ENCODE measurements around the gene SDR39U1. TPM values are rescaled to one million over a fixed set of nuclear protein-coding genes. Genes with fewer than 3 reads are reported as not detected.

SDR39U1 gene
- total and polyA plus RNA-seq, 4 experiments from 2014 or later = 43.2 to 109 (median 79.5) TPM

- ChIA-PET CTCF (ENCODE audit: partially characterized antibody) (no interaction called here), POLR2A (ENCODE audit: partially characterized antibody) (interaction anchor here (0.9 kb wide), 1 partner anchor 26 kb away, joined by 4 read pairs; no protein-coding TSS in a partner anchor)
- Histone ChIP-seq H3K27me3 (ENCODE audit: insufficient read depth, low read length) (no peaks in the 10 kb centered on the region), H3K4me1 (ENCODE audit: insufficient read depth, low read length) (peaks cover 1% of the 10 kb centered on the region), H3K36me3 (ENCODE audit: insufficient read depth, low read length) (no peaks in the 10 kb centered on the region), H3K9me3 (ENCODE audit: control insufficient read depth in 1 of 2, low read length in 2 of 2) (no peaks in the 10 kb centered on the region), H3K27ac (ENCODE audit: low read depth, low read length) (no peak overlapping the region), H3K4me3 (ENCODE audit: low read length in 2 of 2) (no peak overlapping the region)
- Mint-ChIP-seq H3K27ac (peak overlapping the region in 1 of 7 donors; percentile 52), H3K27me3 (peaks cover 8 to 15% of the 10 kb centered on the region in 2 donors), H3K4me1 (peaks cover 0 to 6% (median under 1%) of the 10 kb centered on the region in 4 donors), H3K9me3 (no peaks in the 10 kb centered on the region), H3K36me3 (peaks cover 0 to 4% of the 10 kb centered on the region in 2 donors), H3K4me3 (no peak overlapping the region)
- no peak for DNase-seq
- intact Hi-C loops (cut with micrococcal nuclease) = no loop called here
Measured at GRCh38 chr14:24404814-24405213, 37.8 kb downstream of the SDR39U1 start.

- Mint-ChIP-seq H3K36me3 (peaks cover 0 to 4% of the 10 kb centered on the region in 2 donors), H3K4me3 (no peak overlapping the region), H3K9me3 (no peaks in the 10 kb centered on the region), H3K27me3 (peaks cover 9 to 15% of the 10 kb centered on the region in 2 donors), H3K4me1 (peaks cover 4 to 13% (median 6%) of the 10 kb centered on the region in 4 donors), H3K27ac (no peak overlapping the region)
- H3K36me3 ChIP-seq (ENCODE audit: insufficient read depth, low read length) = no peaks in the 10 kb centered on the region
- DNase-seq = no peak
- no peaks in the 10 kb centered on the region for H3K27me3 ChIP-seq (ENCODE audit: insufficient read depth, low read length)
- peaks cover 9% of the 10 kb centered on the region for H3K4me1 ChIP-seq (ENCODE audit: insufficient read depth, low read length)
- POLR2A ChIA-PET (ENCODE audit: partially characterized antibody) = interaction anchor here (1.1 kb wide), 1 partner anchor 23 kb away, joined by 3 read pairs; no protein-coding TSS in a partner anchor
- intact Hi-C loops (cut with micrococcal nuclease) = no loop called here
- no peak overlapping the region for H3K27ac ChIP-seq (ENCODE audit: low read depth, low read length)
- H3K4me3 ChIP-seq (ENCODE audit: low read length in 2 of 2) = no peak overlapping the region
- no peaks in the 10 kb centered on the region for H3K9me3 ChIP-seq (ENCODE audit: control insufficient read depth in 1 of 2, low read length in 2 of 2)
- CTCF ChIA-PET (ENCODE audit: partially characterized antibody) = no interaction called here
Measured at GRCh38 chr14:24403294-24403998, 39.1 kb downstream of the SDR39U1 start.

- no peaks in the 10 kb centered on the region for H3K36me3 ChIP-seq (ENCODE audit: insufficient read depth, low read length)
- H3K4me3 ChIP-seq (ENCODE audit: low read length in 2 of 2) = no peak overlapping the region
- peaks cover 9 to 15% of the 10 kb centered on the region in 2 donors for H3K27me3 Mint-ChIP-seq
- ChIA-PET CTCF (ENCODE audit: partially characterized antibody) (no interaction called here), POLR2A (ENCODE audit: partially characterized antibody) (no interaction called here)
- H3K9me3 Mint-ChIP-seq = no peaks in the 10 kb centered on the region
- H3K4me1 ChIP-seq (ENCODE audit: insufficient read depth, low read length) = peaks cover 9% of the 10 kb centered on the region
- H3K27ac ChIP-seq (ENCODE audit: low read depth, low read length) = no peak overlapping the region
- H3K9me3 ChIP-seq (ENCODE audit: control insufficient read depth in 1 of 2, low read length in 2 of 2) = no peaks in the 10 kb centered on the region
- H3K27ac Mint-ChIP-seq = no peak overlapping the region
- peaks cover 4 to 13% (median 6%) of the 10 kb centered on the region in 4 donors for H3K4me1 Mint-ChIP-seq
- intact Hi-C loops (cut with micrococcal nuclease) = no loop called here
- peaks cover 0 to 4% of the 10 kb centered on the region in 2 donors for H3K36me3 Mint-ChIP-seq
- no peak for DNase-seq
- no peak overlapping the region for H3K4me3 Mint-ChIP-seq
- no peaks in the 10 kb centered on the region for H3K27me3 ChIP-seq (ENCODE audit: insufficient read depth, low read length)
Measured at GRCh38 chr14:24401810-24402702, 40.5 kb downstream of the SDR39U1 start.

- POLR2A ChIA-PET (ENCODE audit: partially characterized antibody) = no interaction called here
- CTCF ChIA-PET (ENCODE audit: partially characterized antibody) = interaction anchor here (0.6 to 1.1 kb wide), 2 partner anchors 25 to 93 kb away, joined by 3 read pairs; no protein-coding TSS in a partner anchor
- H3K27me3 ChIP-seq (ENCODE audit: insufficient read depth, low read length) = no peaks in the 10 kb centered on the region
- Mint-ChIP-seq H3K4me1 (peaks cover 4 to 13% (median 6%) of the 10 kb centered on the region in 4 donors), H3K27me3 (peaks cover 6 to 7% of the 10 kb centered on the region in 2 donors), H3K9me3 (no peaks in the 10 kb centered on the region), H3K27ac (peak overlapping the region in 2 of 7 donors; percentile 45 to 58), H3K36me3 (peaks cover 0 to 4% of the 10 kb centered on the region in 2 donors), H3K4me3 (peak overlapping the region in 6 of 8 donors; percentile 43 to 75 (median 60))
- H3K4me3 ChIP-seq (ENCODE audit: low read length in 2 of 2) = no peak overlapping the region
- no peak overlapping the region for H3K27ac ChIP-seq (ENCODE audit: low read depth, low read length)
- H3K36me3 ChIP-seq (ENCODE audit: insufficient read depth, low read length) = no peaks in the 10 kb centered on the region
- intact Hi-C loops (cut with micrococcal nuclease) = no loop called here
- peaks cover 9% of the 10 kb centered on the region for H3K4me1 ChIP-seq (ENCODE audit: insufficient read depth, low read length)
- no peak for DNase-seq
- no peaks in the 10 kb centered on the region for H3K9me3 ChIP-seq (ENCODE audit: control insufficient read depth in 1 of 2, low read length in 2 of 2)
Measured at GRCh38 chr14:24399999-24400718, 42.4 kb downstream of the SDR39U1 start.

- DNase-seq = no peak
- CTCF ChIA-PET (ENCODE audit: partially characterized antibody) = interaction anchor here (1.5 kb wide), 1 partner anchor 66 kb away, joined by 7 read pairs; no protein-coding TSS in a partner anchor
- Histone ChIP-seq H3K4me3 (ENCODE audit: low read length in 2 of 2) (peak overlapping the region in 1 of 2 donors; percentile 24), H3K36me3 (ENCODE audit: insufficient read depth, low read length) (no peaks in the 10 kb centered on the region), H3K4me1 (ENCODE audit: insufficient read depth, low read length) (peaks cover 9% of the 10 kb centered on the region), H3K27ac (ENCODE audit: low read depth, low read length) (no peak overlapping the region), H3K27me3 (ENCODE audit: insufficient read depth, low read length) (no peaks in the 10 kb centered on the region), H3K9me3 (ENCODE audit: control insufficient read depth in 1 of 2, low read length in 2 of 2) (no peaks in the 10 kb centered on the region)
- H3K27ac Mint-ChIP-seq = no peak overlapping the region
- intact Hi-C loops (cut with micrococcal nuclease) = no loop called here
- H3K9me3 Mint-ChIP-seq = no peaks in the 10 kb centered on the region
- H3K27me3 Mint-ChIP-seq = peaks cover 4 to 5% of the 10 kb centered on the region in 2 donors
- no peaks in the 10 kb centered on the region for H3K36me3 Mint-ChIP-seq
- POLR2A ChIA-PET (ENCODE audit: partially characterized antibody) = interaction anchor here (1.4 kb wide), 1 partner anchor 31 kb away, joined by 5 read pairs; the partner anchor contains the start of genes CBLN3 and KHNYN
- H3K4me1 Mint-ChIP-seq = peaks cover 4 to 13% (median 6%) of the 10 kb centered on the region in 4 donors
- peak overlapping the region; percentile 67 to 81 (median 71) for H3K4me3 Mint-ChIP-seq
Measured at GRCh38 chr14:24399447-24399822, 43.1 kb downstream of the SDR39U1 start.

- H3K9me3 Mint-ChIP-seq = no peaks in the 10 kb centered on the region
- H3K36me3 ChIP-seq (ENCODE audit: insufficient read depth, low read length) = no peaks in the 10 kb centered on the region
- no peaks in the 10 kb centered on the region for H3K36me3 Mint-ChIP-seq
- DNase-seq = peak in 4 of 5 donors; percentile 21 to 32 (median 22)
- peaks cover 4 to 5% of the 10 kb centered on the region in 2 donors for H3K27me3 Mint-ChIP-seq
- peak within 1 kb of the TSS in 1 of 2 donors; percentile 24 for H3K4me3 ChIP-seq (ENCODE audit: low read length in 2 of 2)
- H3K4me1 ChIP-seq (ENCODE audit: insufficient read depth, low read length) = peaks cover 9% of the 10 kb centered on the region
- peak within 1 kb of the TSS in 2 of 7 donors; percentile 46 to 47 for H3K27ac Mint-ChIP-seq
- peak within 1 kb of the TSS; percentile 67 to 81 (median 71) for H3K4me3 Mint-ChIP-seq
- H3K27me3 ChIP-seq (ENCODE audit: insufficient read depth, low read length) = no peaks in the 10 kb centered on the region
- CTCF ChIA-PET (ENCODE audit: partially characterized antibody) = interaction anchor here (1.5 kb wide), 1 partner anchor 65 kb away, joined by 7 read pairs; no protein-coding TSS in a partner anchor
- intact Hi-C loops (cut with micrococcal nuclease) = no loop called here
- POLR2A ChIA-PET (ENCODE audit: partially characterized antibody) = interaction anchor here (0.7 to 1.4 kb wide), 2 partner anchors 31 to 43 kb away, joined by 3 to 5 read pairs; partner anchors contain the start of genes CBLN3 and KHNYN
- no peak within 1 kb of the TSS for H3K27ac ChIP-seq (ENCODE audit: low read depth, low read length)
- H3K9me3 ChIP-seq (ENCODE audit: control insufficient read depth in 1 of 2, low read length in 2 of 2) = no peaks in the 10 kb centered on the region
- peaks cover 4 to 13% (median 6%) of the 10 kb centered on the region in 4 donors for H3K4me1 Mint-ChIP-seq
Measured at GRCh38 chr14:24398653-24399446, 43.7 kb downstream of the SDR39U1 start, which contains the start of gene NYNRIN. NYNRIN (plus strand) TSS chr14:24399003; CDS start chr14:24399247, 244 bp downstream.

All from CD4-positive, alpha-beta memory T cell (primary cell).